Adipocyte (in vitro differentiated cells): ENCODE results near the gene ZBTB16.

Experiments
- DNase-seq: peaks from one replicate; pipeline ENCODE4 v3.0.0-alpha.2; 2015; ENCODE audit warnings: low read depth
- H3K27me3 ChIP-seq: replicated peaks from 2 replicates; pipeline ENCODE4 v1.7.0; 2013; ENCODE audit warnings: mild to moderate bottlenecking, low read length, moderate library complexity; ENCODE audit not compliant: control insufficient read depth, insufficient read depth
- H3K36me3 ChIP-seq: 2 replicates; pipeline ENCODE4 v1.7.0; 2013; ENCODE audit warnings: low read length, mild to moderate bottlenecking, moderate library complexity; ENCODE audit not compliant: control insufficient read depth, insufficient read depth, severe bottlenecking
- H3K4me1 ChIP-seq: 2 replicates; pipeline ENCODE4 v1.7.0; 2013; ENCODE audit warnings: mild to moderate bottlenecking, low read length, moderate library complexity; ENCODE audit not compliant: control insufficient read depth, insufficient read depth
- H3K4me3 ChIP-seq: 2 replicates; pipeline ENCODE4 v1.7.0; 2013; ENCODE audit warnings: mild to moderate bottlenecking, low read length, moderate library complexity
- H3K9ac ChIP-seq: 2 replicates; pipeline ENCODE4 v1.7.0; 2013; ENCODE audit warnings: mild to moderate bottlenecking, low read length, moderate library complexity
- H3K9me3 ChIP-seq: 2 replicates; pipeline ENCODE4 v1.7.0; 2013; ENCODE audit warnings: mild to moderate bottlenecking, low read length, moderate library complexity; ENCODE audit not compliant: control insufficient read depth

The ZBTB16 gene

GRCh38 chr11:114195151-114195550, 135.6 kb downstream of the ZBTB16 start:
- peaks cover 65% of the 10 kb centered on the region for H3K4me1 ChIP-seq
- no peaks in the 10 kb centered on the region for H3K27me3 ChIP-seq
- peaks cover 53% of the 10 kb centered on the region for H3K36me3 ChIP-seq
- peaks cover 14% of the 10 kb centered on the region for H3K9me3 ChIP-seq
- H3K4me3 ChIP-seq = no peak overlapping the region
- DNase-seq = no peak
- peak overlapping the region; percentile 89 for H3K9ac ChIP-seq

GRCh38 chr11:114195981-114196731, 136.6 kb downstream of the ZBTB16 start:
- Histone ChIP-seq H3K4me1 (peaks cover 75% of the 10 kb centered on the region), H3K27me3 (no peaks in the 10 kb centered on the region), H3K9me3 (peaks cover 11% of the 10 kb centered on the region), H3K9ac (peak overlapping the region; percentile 89), H3K36me3 (peaks cover 43% of the 10 kb centered on the region), H3K4me3 (no peak overlapping the region)
- no peak for DNase-seq

- Histone ChIP-seq H3K4me3 (peak overlapping the region; percentile 15), H3K4me1 (peaks cover 85% of the 10 kb centered on the region), H3K9me3 (peaks cover 1% of the 10 kb centered on the region), H3K9ac (peak overlapping the region; percentile 89), H3K27me3 (no peaks in the 10 kb centered on the region), H3K36me3 (peaks cover 33% of the 10 kb centered on the region)
- no peak for DNase-seq
Observed at GRCh38 chr11:114196997-114197703, 137.6 kb downstream of the ZBTB16 start.

- H3K36me3 ChIP-seq = peaks cover 25% of the 10 kb centered on the region
- no peaks in the 10 kb centered on the region for H3K27me3 ChIP-seq
- H3K9me3 ChIP-seq = no peaks in the 10 kb centered on the region
- peak overlapping the region; percentile 31 for H3K4me3 ChIP-seq
- DNase-seq = peak; percentile 96
- H3K4me1 ChIP-seq = peaks cover 92% of the 10 kb centered on the region
- peak overlapping the region; percentile 89 for H3K9ac ChIP-seq
Observed at GRCh38 chr11:114197799-114198500, 138.4 kb downstream of the ZBTB16 start.

- Histone ChIP-seq H3K9me3 (no peaks in the 10 kb centered on the region), H3K4me1 (peaks cover 89% of the 10 kb centered on the region), H3K36me3 (peaks cover 20% of the 10 kb centered on the region), H3K4me3 (no peak overlapping the region), H3K9ac (peak overlapping the region; percentile 89), H3K27me3 (no peaks in the 10 kb centered on the region)
- no peak for DNase-seq
Observed at GRCh38 chr11:114199051-114199450, 139.5 kb downstream of the ZBTB16 start.

- Histone ChIP-seq H3K9ac (peak overlapping the region; percentile 73), H3K36me3 (peaks cover 25% of the 10 kb centered on the region), H3K27me3 (no peaks in the 10 kb centered on the region), H3K4me1 (peaks cover 74% of the 10 kb centered on the region), H3K9me3 (no peaks in the 10 kb centered on the region), H3K4me3 (no peak overlapping the region)
- DNase-seq = peak; percentile 18
Observed at GRCh38 chr11:114200351-114201133, 141.0 kb downstream of the ZBTB16 start.

- Histone ChIP-seq H3K36me3 (peaks cover 25% of the 10 kb centered on the region), H3K9ac (peak overlapping the region; percentile 73), H3K27me3 (no peaks in the 10 kb centered on the region), H3K9me3 (no peaks in the 10 kb centered on the region), H3K4me1 (peaks cover 68% of the 10 kb centered on the region), H3K4me3 (no peak overlapping the region)
- peak; percentile 30 for DNase-seq
Observed at GRCh38 chr11:114201219-114201618, 141.7 kb downstream of the ZBTB16 start.

- no peaks in the 10 kb centered on the region for H3K27me3 ChIP-seq
- no peak overlapping the region for H3K4me3 ChIP-seq
- H3K36me3 ChIP-seq = peaks cover 34% of the 10 kb centered on the region
- H3K4me1 ChIP-seq = peaks cover 59% of the 10 kb centered on the region
- peak overlapping the region; percentile 7 for H3K9ac ChIP-seq
- no peak for DNase-seq
- H3K9me3 ChIP-seq = no peaks in the 10 kb centered on the region
Observed at GRCh38 chr11:114202011-114202609, 142.6 kb downstream of the ZBTB16 start.

GRCh38 chr11:114207096-114207495, 147.6 kb downstream of the ZBTB16 start:
- Histone ChIP-seq H3K9ac (no peak overlapping the region), H3K4me1 (peaks cover 21% of the 10 kb centered on the region), H3K9me3 (no peaks in the 10 kb centered on the region), H3K27me3 (no peaks in the 10 kb centered on the region), H3K36me3 (peaks cover 79% of the 10 kb centered on the region), H3K4me3 (no peak overlapping the region)
- no peak for DNase-seq

GRCh38 chr11:114208377-114208776, 148.9 kb downstream of the ZBTB16 start:
- DNase-seq = no peak
- no peaks in the 10 kb centered on the region for H3K27me3 ChIP-seq
- H3K9ac ChIP-seq = no peak overlapping the region
- peaks cover 10% of the 10 kb centered on the region for H3K4me1 ChIP-seq
- no peaks in the 10 kb centered on the region for H3K9me3 ChIP-seq
- H3K4me3 ChIP-seq = no peak overlapping the region
- peaks cover 92% of the 10 kb centered on the region for H3K36me3 ChIP-seq
